ACC112 (cell line): ENCODE data around the gene DLGAP4.
A peak's percentile ranks its signal among the peaks of the same experiment; 100 is the strongest.

Source experiments
- H2AFZ ChIP-seq: fragments of 200-600 bp; sonication (generic); one replicate; pipeline ENCODE4 v1.6.0; 2017; ENCODE audit warnings: antibody characterized with exemption, low read length; ENCODE audit not compliant: unreplicated experiment
- H3K27ac ChIP-seq: fragments of 200-600 bp; sonication (generic); 2 replicates; pipeline ENCODE4 v1.5.1; 2014; ENCODE audit warnings: low read depth, mild to moderate bottlenecking, antibody characterized with exemption, low read length, moderate library complexity
- H3K27me3 ChIP-seq: fragments of 200-600 bp; sonication (generic); 2 replicates; pipeline ENCODE4 v1.6.1; 2014; ENCODE audit warnings: mild to moderate bottlenecking, antibody characterized with exemption, low read length, moderate library complexity, mixed read lengths; ENCODE audit not compliant: insufficient read depth
- H3K36me3 ChIP-seq: fragments of 200-600 bp; sonication (generic); 2 replicates; pipeline ENCODE4 v1.6.1; 2016; ENCODE audit warnings: mild to moderate bottlenecking, antibody characterized with exemption, low read length, moderate library complexity, mixed read lengths; ENCODE audit not compliant: insufficient read depth
- H3K4me1 ChIP-seq: fragments of 200-600 bp; sonication (generic); one replicate; pipeline ENCODE4 v1.6.1; 2016; ENCODE audit warnings: low read length, mixed read lengths; ENCODE audit not compliant: insufficient read depth, unreplicated experiment, control insufficient read depth
- H3K4me3 ChIP-seq: fragments of 200-600 bp; sonication (generic); 2 replicates; pipeline ENCODE4 v1.5.1; 2014; ENCODE audit warnings: mild to moderate bottlenecking, low read depth, low read length
- H3K79me2 ChIP-seq: fragments of 200-600 bp; sonication (generic); one replicate; pipeline ENCODE4 v1.6.0; 2016; ENCODE audit warnings: low read length; ENCODE audit not compliant: control insufficient read depth, unreplicated experiment, insufficient read depth

Gene DLGAP4

DNA sequence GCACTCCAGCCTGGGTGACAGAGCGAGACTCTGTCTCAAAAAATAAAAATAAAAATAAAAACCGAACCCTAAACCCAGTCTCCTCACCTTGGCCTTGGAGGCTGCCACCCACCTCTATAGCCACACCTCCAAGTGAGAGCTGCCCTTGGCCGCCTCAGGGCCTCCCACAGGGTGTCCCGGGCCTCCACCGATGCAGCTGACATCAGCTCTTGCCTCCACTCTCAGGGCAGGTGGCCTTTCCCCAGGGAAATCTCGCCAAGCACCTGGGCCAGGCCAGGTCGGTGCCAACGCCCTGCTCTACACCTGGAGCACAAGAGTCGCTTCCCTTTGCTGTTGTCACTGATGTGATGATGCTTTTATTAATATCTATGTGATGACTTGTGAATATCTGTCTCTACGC, 226.2 kb downstream of the DLGAP4 start:
- Histone ChIP-seq H2AFZ (no peak overlapping the region), H3K4me1 (no peaks in the 10 kb centered on the region), H3K4me3 (no peak overlapping the region), H3K36me3 (0 out of 2 replicates have a peak, but pooled peaks cover 3% of the 10 kb centered on the region), H3K27me3 (no peaks in the 10 kb centered on the region), H3K27ac (no peak overlapping the region), H3K79me2 (no peaks in the 10 kb centered on the region)

- H3K36me3 ChIP-seq, result no peaks in the 10 kb centered on the region
- H3K4me1 ChIP-seq, result no peaks in the 10 kb centered on the region
- no peak overlapping the region for H3K27ac ChIP-seq
- H3K27me3 ChIP-seq, result no peaks in the 10 kb centered on the region
- no peak overlapping the region for H3K4me3 ChIP-seq
- no peaks in the 10 kb centered on the region for H3K79me2 ChIP-seq
- H2AFZ ChIP-seq, result no peak overlapping the region
Measured at GRCh38 chr20:36532822-36533221, 226.7 kb downstream of the DLGAP4 start.

- Histone ChIP-seq H3K4me3 (no peak overlapping the region), H2AFZ (no peak overlapping the region), H3K27ac (no peak overlapping the region), H3K79me2 (peaks cover 18% of the 10 kb centered on the region), H3K36me3 (no peaks in the 10 kb centered on the region), H3K4me1 (peaks cover 23% of the 10 kb centered on the region), H3K27me3 (no peaks in the 10 kb centered on the region)
Measured at GRCh38 chr20:36538026-36538722, 232.0 kb downstream of the DLGAP4 start.

- Histone ChIP-seq H3K27me3 (no peaks in the 10 kb centered on the region), H3K36me3 (no peaks in the 10 kb centered on the region), H3K4me3 (peak overlapping the region; percentile 90), H3K4me1 (peaks cover 40% of the 10 kb centered on the region), H3K79me2 (peaks cover 36% of the 10 kb centered on the region), H3K27ac (no peak overlapping the region), H2AFZ (peak overlapping the region; percentile 66)
Measured at GRCh38 chr20:36540551-36541211, 234.5 kb downstream of the DLGAP4 start.

DNA sequence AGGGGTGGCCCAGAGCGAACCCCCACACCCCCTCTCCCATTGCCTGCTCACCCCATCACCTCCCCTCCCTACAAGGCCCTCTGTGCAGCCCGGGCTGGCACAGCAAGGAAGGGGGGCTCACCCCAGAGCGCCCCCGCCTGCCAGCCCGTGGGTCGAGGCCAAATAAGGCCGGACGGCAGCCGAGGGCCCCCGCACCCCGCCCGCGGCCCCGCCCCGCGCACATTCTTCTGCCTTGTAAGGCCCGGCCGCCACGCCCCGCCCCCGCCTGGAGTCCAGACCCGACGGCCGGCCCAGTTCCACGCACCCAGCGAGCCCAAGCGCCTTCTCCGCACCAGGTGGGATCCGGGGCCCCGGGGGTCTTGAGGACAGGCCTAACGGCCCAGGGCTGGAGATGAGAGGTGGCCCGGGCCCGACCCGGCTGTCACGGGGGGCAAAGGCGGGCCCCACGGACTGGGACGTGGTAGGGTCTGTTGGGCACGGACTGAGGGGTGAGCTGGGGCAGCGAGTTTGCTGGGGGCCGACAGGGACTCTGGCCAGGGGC, 235.2 kb downstream of the DLGAP4 start, which contains the start of gene MYL9:
Gene MYL9 (plus strand): TSS at position 293 of the 541 bp plus-strand sequence. CDS start 3,366 bp downstream, outside the sequence.
- Histone ChIP-seq H3K27ac (peak within 1 kb of the TSS; percentile 79), H3K36me3 (no peaks in the 10 kb centered on the region), H3K27me3 (no peaks in the 10 kb centered on the region), H2AFZ (peak within 1 kb of the TSS; percentile 72), H3K4me1 (peaks cover 40% of the 10 kb centered on the region), H3K4me3 (peak within 1 kb of the TSS; percentile 90), H3K79me2 (peaks cover 36% of the 10 kb centered on the region)

DNA sequence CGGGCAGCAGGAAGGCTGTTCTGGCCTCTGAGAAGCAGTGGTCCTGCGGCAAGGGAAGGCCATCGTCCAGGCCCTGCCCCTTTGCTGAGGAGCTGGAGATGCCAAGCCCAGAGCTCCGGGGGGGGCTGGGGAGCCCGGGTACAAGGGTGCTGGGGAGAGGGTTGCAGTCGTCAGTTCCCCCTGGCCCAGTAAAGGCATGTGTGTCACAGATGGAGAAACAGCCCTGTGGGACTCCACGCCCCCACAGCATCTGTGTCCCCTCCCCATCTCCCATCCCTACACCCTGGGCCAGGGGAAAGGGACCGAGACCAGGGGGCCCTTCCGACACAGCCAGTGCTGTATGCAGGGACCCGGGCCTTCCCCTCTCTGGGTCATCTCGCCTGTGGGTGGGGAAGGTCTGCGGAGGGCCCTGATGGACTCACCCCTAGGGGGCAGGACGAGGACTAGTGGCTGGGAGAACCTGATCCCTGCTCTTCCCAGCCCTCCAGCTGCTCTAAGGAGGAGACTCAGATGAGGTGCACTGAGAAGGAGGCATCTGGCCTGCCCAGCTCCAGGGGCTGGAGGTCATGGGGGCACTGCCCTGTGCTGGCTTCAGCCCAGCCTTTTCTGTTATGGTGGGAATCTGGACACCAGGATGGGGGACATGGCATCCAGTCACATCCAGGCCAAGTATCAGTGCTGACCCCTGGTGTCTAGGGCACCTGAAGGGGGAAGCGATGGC, 235.8 kb downstream of the DLGAP4 start:
- peak overlapping the region; percentile 79 for H3K27ac ChIP-seq
- H3K36me3 ChIP-seq, result no peaks in the 10 kb centered on the region
- H3K79me2 ChIP-seq, result peaks cover 36% of the 10 kb centered on the region
- H2AFZ ChIP-seq, result peak overlapping the region; percentile 72
- peaks cover 40% of the 10 kb centered on the region for H3K4me1 ChIP-seq
- no peaks in the 10 kb centered on the region for H3K27me3 ChIP-seq
- H3K4me3 ChIP-seq, result peak overlapping the region; percentile 90

DNA sequence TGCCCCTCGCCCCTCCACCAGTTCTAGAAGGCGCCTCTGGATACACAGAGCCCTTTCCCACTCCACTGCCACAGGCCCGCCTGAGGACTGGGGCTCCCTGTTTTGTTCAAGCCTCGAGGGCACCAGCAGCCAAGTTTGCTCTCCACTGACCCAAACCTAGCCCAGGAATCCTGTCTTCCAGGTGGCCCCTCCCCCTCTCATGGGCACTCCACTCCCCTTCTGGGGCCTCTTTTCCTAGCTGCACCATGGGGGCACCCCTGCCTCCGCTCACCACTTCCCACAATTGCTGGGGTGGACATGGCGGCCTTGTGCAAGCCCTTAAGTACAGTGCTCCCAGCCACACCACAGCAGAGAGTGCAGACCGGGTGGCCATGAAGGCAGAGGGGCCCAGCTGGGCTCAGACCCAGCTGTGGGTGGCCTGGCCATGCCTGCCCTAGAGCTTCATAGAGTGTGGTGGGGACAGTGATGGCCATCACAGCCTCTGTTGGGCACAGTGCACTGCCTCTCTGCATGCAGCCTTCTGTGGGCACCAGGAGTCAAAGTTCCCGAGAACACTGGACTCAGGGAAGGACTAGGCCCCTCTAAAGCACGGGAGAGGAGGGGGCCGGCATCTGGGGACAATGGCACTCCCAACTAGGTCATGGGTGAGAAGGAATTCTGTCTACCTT, 236.5 kb downstream of the DLGAP4 start:
- peak overlapping the region; percentile 79 for H3K27ac ChIP-seq

GRCh38 chr20:36543184-36544133, 237.3 kb downstream of the DLGAP4 start:
- Histone ChIP-seq H3K4me1 (peaks cover 36% of the 10 kb centered on the region), H3K27ac (peak overlapping the region; percentile 79), H3K27me3 (no peaks in the 10 kb centered on the region), H3K36me3 (peaks cover 10% of the 10 kb centered on the region; the same call in 1 of the 2 replicates), H3K79me2 (peaks cover 36% of the 10 kb centered on the region), H3K4me3 (peak overlapping the region; percentile 90), H2AFZ (no peak overlapping the region)

More for the DNA sequence above, 236.5 kb downstream of the DLGAP4 start:
- Histone ChIP-seq H3K79me2 (peaks cover 36% of the 10 kb centered on the region), H3K27me3 (no peaks in the 10 kb centered on the region), H2AFZ (no peak overlapping the region), H3K36me3 (peaks cover 7% of the 10 kb centered on the region; the same call in 1 of the 2 replicates), H3K4me3 (peak overlapping the region; percentile 90), H3K4me1 (peaks cover 40% of the 10 kb centered on the region)

- H3K4me1 ChIP-seq, result peaks cover 36% of the 10 kb centered on the region
- H3K36me3 ChIP-seq, result peaks cover 14% of the 10 kb centered on the region; the same call in 1 of the 2 replicates
- peaks cover 36% of the 10 kb centered on the region for H3K79me2 ChIP-seq
- no peak overlapping the region for H2AFZ ChIP-seq
- H3K27ac ChIP-seq, result peak overlapping the region; percentile 79
- H3K4me3 ChIP-seq, result peak overlapping the region; percentile 90
- H3K27me3 ChIP-seq, result no peaks in the 10 kb centered on the region
Measured at GRCh38 chr20:36544134-36545018, 238.2 kb downstream of the DLGAP4 start.
